K562 (cell line): ENCODE results near the gene HBG1. TPM values are rescaled to one million over a fixed set of nuclear protein-coding genes. Genes with fewer than 3 reads are reported as not detected.
A peak's percentile ranks its signal among the peaks of the same experiment; 100 is the strongest.

Experiments
- ARID4B ChIP-seq: sonication (generic); formaldehyde crosslinking; IDR thresholded peaks from 2 replicates; pipeline ENCODE4 v1.8.0; 2022; ENCODE audit warnings: mild to moderate bottlenecking, missing genetic modification reagents
- MEF2D ChIP-seq: conservative IDR thresholded peaks from 2 replicates; pipeline ENCODE4 v1.6.1; 2016; ENCODE audit warnings: low read depth, missing genetic modification characterization, missing compliant biosample characterization
- MNT ChIP-seq, 2 experiments: fragments of 450-650 bp; conservative IDR thresholded peaks; 2 replicates each; pipeline ENCODE4 v1.6.1; 2017; ENCODE audit warnings: mild to moderate bottlenecking in 2 of 2, moderate library complexity in 2 of 2
- NR1H2 ChIP-seq: sonication (generic); formaldehyde crosslinking; IDR thresholded peaks from 2 replicates; pipeline ENCODE4 v1.4.0; 2020; ENCODE audit warnings: mild to moderate bottlenecking, missing genetic modification reagents
- RAD51 ChIP-seq: fragments of 450-650 bp; IDR thresholded peaks from 2 replicates; pipeline ENCODE4 v1.7.1; 2016; ENCODE audit warnings: low read depth, mild to moderate bottlenecking, borderline replicate concordance
- SRSF7 ChIP-seq: fragments of 200-400 bp; formaldehyde crosslinking; optimal IDR thresholded peaks from 2 replicates; pipeline ENCODE3; 2017; ENCODE audit warnings: mild to moderate bottlenecking, low read depth, low read length
- THRAP3 ChIP-seq: fragments of 450-650 bp; IDR thresholded peaks from 2 replicates; pipeline ENCODE4 v1.6.1; 2016; ENCODE audit warnings: mild to moderate bottlenecking, inconsistent platforms, borderline replicate concordance
- ZNF445 ChIP-seq: fragments of 250-450 bp; sonication (Bioruptor Pico); IDR thresholded peaks from 2 replicates; pipeline ENCODE4 v1.4.0; 2020; ENCODE audit warnings: low read depth, mild to moderate bottlenecking, moderate library complexity
- ZNF639 ChIP-seq, 2 experiments: fragments of 200-800 bp in 1 of 2; sonication (Bioruptor generic) in 1 of 2; sonication (generic) in 1 of 2; formaldehyde crosslinking in 1 of 2; IDR thresholded peaks in 1 of 2; conservative IDR thresholded peaks in 1 of 2; 2 replicates each; pipeline versions ENCODE4 v1.5.0 to v1.6.1; 2016 to 2020; ENCODE audit warnings: missing compliant biosample characterization in 1 of 2, missing genetic modification characterization in 1 of 2, missing genetic modification reagents in 1 of 2
- ZNF780A ChIP-seq: fragments of 250-450 bp; sonication (Bioruptor Pico); IDR thresholded peaks from 2 replicates; pipeline ENCODE4 v1.5.0; 2021; ENCODE audit warnings: mild to moderate bottlenecking
- polyA plus RNA-seq, 8 experiments: library from polyadenylated mRNA; depleted of rRNA in 4 of 8; stranded (reverse) in 5 of 8; unstranded in 3 of 8; fragments of >200 nt; fragmentation: Nextera tagmentation in 2 of 8; fragmentation: Illumina TruSeq in 1 of 8; extraction: Ambion mirVana in 2 of 8; extraction: Trizol in 1 of 8; gene quantifications; 2 replicates each; pipeline versions ENCODE4 v1.2.1 to v1.2.3, GENCODE V29; 2011 to 2014; ENCODE audit warnings: inconsistent platforms in 1 of 8, missing spikeins in 1 of 8
- total RNA-seq, 7 experiments: library from RNA; depleted of rRNA in 6 of 7; stranded (reverse); fragments of >200 nt in 6 of 7; fragmentation: Illumina TruSeq in 2 of 7; extraction: Trizol in 2 of 7; gene quantifications; 2 replicates each; pipeline versions ENCODE4 v1.2.1 to v1.2.3, GENCODE V29; 2011 to 2021; ENCODE audit warnings: low replicate concordance in 1 of 7

The HBG1 gene
- total and polyA plus RNA-seq, 9 of the 15 experiments (the other 6 are each of a cell fraction or from before 2014, with no cell fraction given), result 1,066 to 16,338 (median 4,898) TPM

- TF ChIP-seq MNT (conservative IDR thresholded peaks at IDR 0.05), result no peak
- TF ChIP-seq ZNF445 (CRISPR knock-in tag), result no peak
- no peak for TF ChIP-seq NR1H2 (CRISPR knock-in tag)
- TF ChIP-seq SRSF7, result no peak
- 0 out of 4 replicates have a peak, but pooled peaks of 1 of the 2 experiments have one; percentile 12 for TF ChIP-seq ZNF639 (CRISPR knock-in tag; conservative IDR thresholded peaks at IDR 0.05 in 1 of 2, IDR thresholded peaks at IDR 0.05 in 1 of 2)
- TF ChIP-seq ZNF780A (CRISPR knock-in tag), result no peak
- no peak for TF ChIP-seq RAD51
- TF ChIP-seq MEF2D (tag), result no peak
- no peak for TF ChIP-seq THRAP3
- TF ChIP-seq ARID4B (CRISPR knock-in tag), result no peak
Observed at GRCh38 chr11:5288906-5289550, 39.4 kb upstream of the HBG1 start (continued).
